Upper lobe of left lung (tissue), 6 donors: ENCODE data around the gene UBE2B. TPM values are rescaled to one million over a fixed set of nuclear protein-coding genes. Genes with fewer than 3 reads are reported as not detected.
"Not testable (repeated sequence)": the region's sequence is repeated elsewhere in the genome, so short reads cannot be mapped to it uniquely, and the experiment has no call there.

ENCODE experiments used
- ATAC-seq, 2 donors: fragments of 200-7000 bp; cut with Tn5 transposase; one replicate each; pipeline ENCODE4 v1.9.1; 2022; ENCODE audit warnings: mild to moderate bottlenecking in 2 of 2, moderate library complexity in 2 of 2; ENCODE audit not compliant: low FRiP score in 2 of 2
- DNase-seq, 2 donors: peaks; one replicate each; pipeline ENCODE4 v3.0.0-alpha.2; 2019 to 2020
- H3K27ac ChIP-seq, 4 donors: fragments of 200-600 bp; sonication (generic); one replicate each; pipeline ENCODE4 v1.5.1; 2016 to 2019
- H3K27me3 ChIP-seq, 4 donors: fragments of 200-600 bp; sonication (generic); one replicate each; pipeline ENCODE4 v1.5.1; 2017 to 2019
- H3K36me3 ChIP-seq, 4 donors: fragments of 200-600 bp; sonication (generic); one replicate each; pipeline ENCODE4 v1.5.1; 2016 to 2019
- H3K4me1 ChIP-seq, 4 donors: fragments of 200-600 bp; sonication (generic); one replicate each; pipeline ENCODE4 v1.5.1; 2018 to 2019
- H3K4me3 ChIP-seq, 4 donors: fragments of 200-600 bp; sonication (generic); one replicate each; pipeline ENCODE4 v1.5.1; 2017 to 2019; ENCODE audit warnings: mild to moderate bottlenecking in 2 of 4, moderate library complexity in 1 of 4
- H3K9me3 ChIP-seq, 4 donors: fragments of 200-600 bp; sonication (generic); one replicate each; pipeline ENCODE4 v1.5.1; 2018 to 2019
- EP300 ChIP-seq, 4 donors: sonication (generic); formaldehyde crosslinking; IDR thresholded peaks; one replicate each; pipeline ENCODE4 v1.5.1; 2017; ENCODE audit warnings: antibody characterized with exemption in 4 of 4, control low read depth in 2 of 4
- POLR2A ChIP-seq, 4 donors: fragments of 450-650 bp; IDR thresholded peaks; one replicate each; pipeline ENCODE4 v1.5.1; 2016 to 2017; ENCODE audit warnings: antibody characterized with exemption in 4 of 4, mild to moderate bottlenecking in 2 of 4
- POLR2AphosphoS5 ChIP-seq, 2 donors: sonication (generic); formaldehyde crosslinking; IDR thresholded peaks; one replicate each; pipeline ENCODE4 v1.5.1; 2017; ENCODE audit warnings: antibody characterized with exemption in 2 of 2
- WGBS, 2 donors: methylation state at CpG; one replicate each; pipeline ENCODE4 v1.1.5; 2017 to 2018; 5-methylcytosine and 5-hydroxymethylcytosine counted together
- total RNA-seq, 6 donors: library from RNA; depleted of rRNA in 4 of 6; stranded (reverse); fragments of >200 nt in 4 of 6; gene quantifications; one replicate each; pipeline versions ENCODE4 v1.1.0 to v1.2.1, GENCODE V29; 2016 to 2021
- TF ChIP-seq, protein P1 (sequence below), 6 experiments: fragments of 450-650 bp in 4 of 6; fragments of 200-600 bp in 2 of 6; sonication (generic) in 2 of 6; IDR thresholded peaks; one replicate each; pipeline ENCODE4 v1.5.1; 2016 to 2019; ENCODE audit warnings: antibody characterized with exemption in 6 of 6
- donor health status: DM: no; HTN: no; CAD: no; lungs with moderate emphysema.
- donor health status: DM: no; HTN: yes; CAD: no; lungs with severe emphysema.

UBE2B gene
- total RNA-seq: 100 to 1,000 TPM in 1 of 6 donors, 10 to 100 TPM in 5; 34.6 to 146 (median 70.7) TPM

DNA sequence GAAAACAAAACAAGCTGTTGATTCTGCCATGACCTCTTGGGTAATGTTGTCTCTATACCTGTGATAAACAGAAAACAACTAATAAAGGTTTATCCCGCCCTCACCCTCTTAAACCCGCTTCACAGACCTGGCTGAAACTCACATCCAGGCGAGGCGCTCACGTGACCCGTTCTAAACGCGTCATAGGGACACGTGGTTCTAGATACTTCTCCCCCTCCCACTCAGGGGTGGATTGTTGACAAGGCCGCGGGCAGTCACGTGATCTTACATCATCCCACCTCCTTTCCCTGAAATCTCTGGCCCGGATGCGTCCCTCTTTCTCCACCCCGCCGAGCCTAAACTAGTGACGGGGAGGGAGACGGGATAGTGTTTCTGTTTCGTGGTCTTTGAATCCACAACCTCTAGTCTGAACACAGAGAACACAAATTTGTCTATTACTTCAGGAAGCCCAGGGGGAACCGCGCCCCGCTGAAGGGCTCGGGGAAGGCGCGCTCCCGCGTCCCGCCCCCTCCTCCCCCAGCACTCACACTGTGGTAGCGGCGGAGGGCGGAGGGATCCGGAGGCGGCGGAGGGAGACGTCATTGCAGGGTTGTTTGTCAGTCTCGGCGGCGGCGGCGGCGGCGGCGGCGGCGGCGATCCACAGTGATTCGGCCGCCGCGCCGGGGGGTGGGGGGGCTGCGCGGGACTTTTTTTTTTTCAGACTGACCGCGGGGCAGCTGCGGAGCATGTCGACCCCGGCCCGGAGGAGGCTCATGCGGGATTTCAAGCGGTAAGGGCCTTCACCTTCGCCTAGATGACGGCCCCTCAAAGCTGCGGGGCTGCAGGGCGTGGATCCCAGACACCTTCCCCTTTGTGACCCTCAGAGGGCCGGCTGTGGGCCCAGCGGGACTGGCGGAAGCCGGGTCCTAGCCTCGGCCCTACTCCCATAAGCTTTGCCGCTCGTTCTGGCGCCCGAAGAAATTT is at the start of gene UBE2B:
TSS of gene UBE2B (plus strand) at position 699 of the 963 bp plus-strand sequence. CDS start at position 726, 27 bp downstream.
- H3K4me3 ChIP-seq: peak within 1 kb of the TSS; percentile 70 to 92 (median 83)
- H3K27ac ChIP-seq: peak within 1 kb of the TSS; percentile 94 to 100 (median 99)
- no peaks in the 10 kb centered on the region for H3K9me3 ChIP-seq
- peak in 3 of 4 donors; percentile 40 to 82 (median 60) for TF ChIP-seq POLR2A (IDR thresholded peaks at IDR 0.05)
- TF ChIP-seq, protein P1, sequence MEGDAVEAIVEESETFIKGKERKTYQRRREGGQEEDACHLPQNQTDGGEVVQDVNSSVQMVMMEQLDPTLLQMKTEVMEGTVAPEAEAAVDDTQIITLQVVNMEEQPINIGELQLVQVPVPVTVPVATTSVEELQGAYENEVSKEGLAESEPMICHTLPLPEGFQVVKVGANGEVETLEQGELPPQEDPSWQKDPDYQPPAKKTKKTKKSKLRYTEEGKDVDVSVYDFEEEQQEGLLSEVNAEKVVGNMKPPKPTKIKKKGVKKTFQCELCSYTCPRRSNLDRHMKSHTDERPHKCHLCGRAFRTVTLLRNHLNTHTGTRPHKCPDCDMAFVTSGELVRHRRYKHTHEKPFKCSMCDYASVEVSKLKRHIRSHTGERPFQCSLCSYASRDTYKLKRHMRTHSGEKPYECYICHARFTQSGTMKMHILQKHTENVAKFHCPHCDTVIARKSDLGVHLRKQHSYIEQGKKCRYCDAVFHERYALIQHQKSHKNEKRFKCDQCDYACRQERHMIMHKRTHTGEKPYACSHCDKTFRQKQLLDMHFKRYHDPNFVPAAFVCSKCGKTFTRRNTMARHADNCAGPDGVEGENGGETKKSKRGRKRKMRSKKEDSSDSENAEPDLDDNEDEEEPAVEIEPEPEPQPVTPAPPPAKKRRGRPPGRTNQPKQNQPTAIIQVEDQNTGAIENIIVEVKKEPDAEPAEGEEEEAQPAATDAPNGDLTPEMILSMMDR (IDR thresholded peaks at IDR 0.05): peak in 1 of 6 experiments; percentile 19
- TF ChIP-seq POLR2AphosphoS5 (IDR thresholded peaks at IDR 0.05): peak; percentile 78 to 91
- peak in 3 of 4 donors; percentile 44 to 90 (median 47) for TF ChIP-seq EP300 (IDR thresholded peaks at IDR 0.05)
- H3K4me1 ChIP-seq: peaks cover 13 to 41% (median 28%) of the 10 kb centered on the region in 4 donors
- no peaks in the 10 kb centered on the region for H3K27me3 ChIP-seq
- DNase-seq (peak; percentile 98 to 100), ATAC-seq (peak; percentile 96)
- peaks cover 0 to 4% (median 2%) of the 10 kb centered on the region in 4 donors for H3K36me3 ChIP-seq
- 0% methylated on average over 33 to 41 of the region's 74 CpGs for WGBS, 2 donors

DNA sequence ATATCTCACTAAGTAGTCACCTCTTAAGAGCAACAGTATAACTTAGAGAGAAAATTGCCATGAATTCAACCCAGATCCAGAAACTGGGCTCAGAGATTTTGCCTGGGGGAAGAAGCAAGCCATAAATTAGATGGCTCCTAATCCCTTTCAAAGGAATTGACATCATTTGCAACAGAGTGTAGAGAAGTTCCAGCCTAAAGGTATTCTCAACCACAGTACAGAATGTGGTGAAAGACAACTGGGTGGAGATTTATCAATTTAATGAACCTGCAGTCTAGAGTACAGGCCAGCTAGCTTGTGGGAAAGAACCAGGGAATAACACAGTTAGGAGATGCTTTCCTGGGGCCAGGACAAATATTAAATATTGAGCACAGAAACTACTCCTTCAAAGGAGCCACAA is 44.0 kb upstream of the UBE2B start:
- H3K4me1 ChIP-seq: no peaks in the 10 kb centered on the region
- DNase-seq: no peak
- no peak for ATAC-seq
- no peak for TF ChIP-seq EP300 (IDR thresholded peaks at IDR 0.05)
- TF ChIP-seq, protein P1 (IDR thresholded peaks at IDR 0.05): no peak
- TF ChIP-seq POLR2AphosphoS5 (IDR thresholded peaks at IDR 0.05): no peak
- TF ChIP-seq POLR2A (IDR thresholded peaks at IDR 0.05): no peak
- peaks cover 8 to 22% (median 15%) of the 10 kb centered on the region in 4 donors for H3K9me3 ChIP-seq
- no peaks in the 10 kb centered on the region for H3K27me3 ChIP-seq
- no peak overlapping the region for H3K4me3 ChIP-seq
- H3K27ac ChIP-seq: no peak overlapping the region
- H3K36me3 ChIP-seq: no peaks in the 10 kb centered on the region

DNA sequence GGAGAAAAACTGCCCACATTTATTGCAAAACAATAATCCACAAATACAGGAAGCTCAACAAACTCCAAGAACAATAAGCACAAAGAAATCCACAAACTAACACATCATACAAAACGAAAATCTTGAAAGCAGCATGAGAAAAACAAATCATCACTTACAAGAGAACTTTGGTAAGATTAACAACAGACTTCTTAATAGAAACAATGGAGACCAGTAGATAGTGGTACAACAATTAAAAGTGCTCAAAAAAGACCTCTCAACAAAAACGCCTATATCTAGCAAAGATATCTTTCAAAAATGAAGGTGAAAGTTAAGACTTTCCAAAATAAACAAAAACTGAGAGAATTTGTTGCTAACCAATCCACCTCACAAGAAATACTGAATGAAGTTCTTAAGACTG is 42.8 kb upstream of the UBE2B start:
- Histone ChIP-seq H3K36me3 (no peaks in the 10 kb centered on the region), H3K4me1 (no peaks in the 10 kb centered on the region), H3K9me3 (peaks cover 8 to 22% (median 15%) of the 10 kb centered on the region in 4 donors), H3K27ac (no peak overlapping the region), H3K27me3 (no peaks in the 10 kb centered on the region), H3K4me3 (no peak overlapping the region)
- DNase-seq: no peak
- TF ChIP-seq, protein P1 (IDR thresholded peaks at IDR 0.05): no peak
- TF ChIP-seq POLR2AphosphoS5 (IDR thresholded peaks at IDR 0.05) (no peak), EP300 (IDR thresholded peaks at IDR 0.05) (no peak), POLR2A (IDR thresholded peaks at IDR 0.05) (no peak)
- 69 to 83% methylated on average over 2 of the region's 2 CpGs for WGBS, 2 donors
- ATAC-seq: no peak

DNA sequence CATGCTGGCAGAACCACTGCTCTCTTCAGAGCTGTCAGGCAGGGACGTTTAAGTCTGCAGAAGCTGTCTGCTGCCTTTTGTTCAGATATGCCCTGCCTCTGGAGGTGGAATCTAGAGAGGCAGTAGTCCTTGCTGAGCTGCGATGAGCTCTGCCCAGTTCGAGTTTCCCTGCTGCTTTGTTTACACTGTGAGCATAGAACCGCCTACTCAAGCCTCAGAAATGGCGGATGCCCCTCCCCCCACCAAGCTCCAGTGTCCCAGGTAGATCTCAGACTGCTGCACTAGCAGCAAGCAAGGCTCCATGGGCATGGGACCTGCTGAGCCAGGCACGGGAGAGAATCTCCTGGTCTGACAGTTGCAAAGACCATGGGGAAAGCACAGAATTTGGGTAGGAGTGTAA is 34.5 kb upstream of the UBE2B start:
- H3K36me3 ChIP-seq, H3K4me3 ChIP-seq, ATAC-seq, H3K9me3 ChIP-seq, H3K4me1 ChIP-seq, H3K27ac ChIP-seq, DNase-seq, H3K27me3 ChIP-seq: not testable (repeated sequence)
- WGBS, 2 donors: 90 to 100% methylated on average over 1 to 6 of the region's 6 CpGs

DNA sequence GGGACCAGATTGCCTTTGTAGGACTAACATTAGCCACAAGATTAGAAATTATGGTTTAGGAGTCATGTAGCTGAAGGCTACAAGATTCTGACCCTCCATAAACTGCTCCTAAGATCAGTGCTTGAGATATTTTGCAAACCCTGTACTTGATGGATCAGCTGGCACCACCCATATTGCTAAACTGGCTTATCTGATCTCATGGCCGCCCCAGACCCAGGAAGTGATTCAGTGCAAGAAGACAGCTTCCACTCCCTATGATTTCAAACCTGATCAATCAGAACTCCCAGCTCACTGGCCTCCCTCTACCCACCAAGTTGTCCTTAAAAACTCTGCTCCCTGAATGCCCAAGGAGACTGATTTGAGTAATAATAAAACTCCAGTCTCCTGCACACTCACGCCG is 27.9 kb upstream of the UBE2B start:
- not testable (repeated sequence) for H3K4me3 ChIP-seq, H3K27ac ChIP-seq, H3K27me3 ChIP-seq, DNase-seq, ATAC-seq, H3K4me1 ChIP-seq, H3K9me3 ChIP-seq, H3K36me3 ChIP-seq
- WGBS, 2 donors: 96 to 100% methylated on average over 2 to 3 of the region's 3 CpGs

GRCh38 chr5:134345476-134345875 is 25.9 kb upstream of the UBE2B start:
- H3K4me1 ChIP-seq, H3K27ac ChIP-seq, H3K4me3 ChIP-seq, ATAC-seq, H3K36me3 ChIP-seq, H3K27me3 ChIP-seq, DNase-seq, H3K9me3 ChIP-seq: not testable (repeated sequence)
- 88 to 92% methylated on average over 3 of the region's 3 CpGs for WGBS, 2 donors
